HG03565 (cell line): Measurements from ENCODE around the gene SHB.

Source experiments
- ATAC-seq: cut with Tn5 transposase; IDR thresholded peaks from one replicate; pipeline ENCODE4 v1.9.1; 2021; ENCODE audit warnings: mild to moderate bottlenecking, moderate library complexity; ENCODE audit not compliant: unreplicated experiment

The SHB gene

GRCh38 chr9:38088006-38088925, 19.2 kb upstream of the SHB start:
- no peak for ATAC-seq

DNA sequence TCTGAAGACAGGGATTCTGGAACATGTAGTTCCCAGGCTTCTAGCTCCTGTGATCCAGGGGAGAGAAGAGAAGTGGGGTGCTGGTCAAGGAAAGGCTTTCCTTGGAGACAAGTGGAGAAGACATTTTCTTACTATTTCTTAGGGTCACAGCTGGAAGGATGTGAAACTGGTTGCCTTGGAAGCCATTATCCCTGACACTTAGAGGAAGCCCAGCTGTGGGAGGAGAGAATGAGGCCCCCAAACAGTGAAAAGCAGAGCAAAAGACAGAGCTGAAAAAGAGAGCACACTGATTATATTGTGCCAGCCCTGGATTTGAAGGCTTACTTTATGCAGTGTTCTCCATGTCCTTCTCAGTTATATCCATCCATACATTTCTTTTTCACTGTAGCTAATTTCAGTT, 17.5 kb upstream of the SHB start:
- ATAC-seq: no peak

DNA sequence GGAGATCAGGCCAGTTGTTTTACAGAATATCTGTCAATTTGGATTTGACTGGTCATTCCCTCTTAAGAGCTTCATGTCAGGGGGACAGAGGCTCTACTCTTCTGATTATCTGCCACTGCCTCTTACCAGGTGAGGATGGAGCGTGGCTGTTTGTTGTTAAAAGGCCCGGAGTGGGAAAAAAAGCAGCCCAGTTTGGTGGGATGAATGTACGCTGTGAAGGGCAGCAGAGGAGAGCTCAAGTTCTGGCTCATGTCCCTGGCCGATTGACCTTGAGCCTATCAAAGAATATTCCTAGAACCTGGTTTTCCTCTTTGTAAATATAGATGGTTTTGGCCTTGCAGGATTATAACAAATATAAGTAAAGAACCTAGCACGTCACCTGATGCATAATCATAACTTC, 16.3 kb upstream of the SHB start:
- no peak for ATAC-seq

- no peak for ATAC-seq
Observed at GRCh38 chr9:38084556-38084880, 15.5 kb upstream of the SHB start.

- ATAC-seq: no peak
Observed at GRCh38 chr9:38083858-38084555, 15.0 kb upstream of the SHB start.

DNA sequence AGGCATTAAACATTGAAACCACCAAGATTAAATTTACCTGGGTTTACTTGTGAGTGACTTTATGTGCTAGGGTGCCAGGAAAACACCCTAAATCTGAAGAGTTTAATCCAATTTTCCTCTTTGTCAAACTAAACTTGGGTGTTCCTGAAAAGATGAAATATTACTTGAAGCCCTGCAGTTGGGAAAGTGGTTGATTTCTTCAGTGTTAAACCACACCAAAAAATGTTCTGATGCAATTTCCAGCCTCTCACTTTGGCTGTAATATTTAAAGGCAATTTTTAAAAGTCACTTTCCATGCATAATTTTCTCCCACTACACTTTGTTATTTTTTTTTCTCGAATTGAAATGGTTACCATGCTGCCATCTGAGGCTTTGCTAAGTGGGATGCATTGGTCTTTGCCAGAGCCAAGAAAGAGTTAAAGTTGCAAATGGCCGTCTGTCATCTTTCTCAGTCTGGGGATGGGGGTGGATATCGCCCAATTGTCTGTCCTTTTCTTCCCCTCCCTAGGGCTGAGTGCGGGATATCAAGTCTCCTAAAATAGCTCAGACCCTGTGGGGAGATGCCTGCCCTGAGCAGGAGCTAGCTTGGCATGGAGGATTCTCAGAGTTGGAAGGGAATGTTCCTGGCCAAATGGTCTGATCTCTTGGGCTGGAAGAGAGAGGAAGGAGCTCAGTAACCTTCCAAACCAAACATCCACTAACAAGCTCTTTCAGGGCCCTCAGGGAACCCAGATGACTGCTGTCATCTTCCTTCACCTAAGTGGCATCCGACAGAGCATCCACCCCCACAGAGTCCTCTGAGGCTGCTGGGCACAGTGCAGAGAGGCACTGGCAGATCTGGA, 13.6 kb upstream of the SHB start:
- ATAC-seq: no peak

DNA sequence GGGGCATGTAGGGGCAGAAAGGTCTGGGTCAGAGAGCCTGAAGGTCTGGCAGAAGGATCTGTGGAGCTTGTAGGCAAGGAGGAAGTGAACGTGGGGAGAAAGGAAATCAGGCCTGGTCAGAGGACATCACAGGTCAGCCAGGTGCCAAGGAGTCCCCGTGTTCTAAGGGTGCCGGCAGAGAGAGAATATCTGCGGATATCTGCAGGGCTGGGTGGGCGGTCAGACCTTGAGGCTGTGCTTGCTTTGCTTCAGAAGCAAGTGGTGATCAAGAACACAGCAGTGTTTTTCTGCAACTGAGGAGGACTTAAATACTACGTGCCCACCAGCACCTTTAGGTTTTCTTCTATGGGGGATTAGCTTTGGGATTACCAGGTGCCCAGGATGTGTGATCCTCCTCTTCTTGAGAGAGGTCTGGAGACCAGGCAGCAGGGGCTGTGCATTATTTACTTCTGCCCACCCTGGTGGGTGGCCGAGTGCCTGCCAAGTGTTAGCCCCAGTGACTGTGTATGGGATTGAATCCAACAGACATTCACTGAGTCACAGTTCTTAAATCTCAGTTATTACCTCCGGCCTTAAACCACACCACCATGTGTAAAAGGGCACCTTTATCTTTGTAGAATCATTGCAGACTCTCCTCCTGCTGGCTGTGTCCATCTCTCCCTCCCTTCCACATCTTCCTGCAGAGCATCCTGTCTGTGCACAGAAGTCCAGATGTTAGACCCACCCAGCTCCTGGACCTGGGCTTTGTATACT, 12.5 kb upstream of the SHB start:
- no peak for ATAC-seq

GRCh38 chr9:38079461-38080031, 10.5 kb upstream of the SHB start:
- ATAC-seq: no peak

- ATAC-seq: no peak
Observed at GRCh38 chr9:38075272-38075671, 6.2 kb upstream of the SHB start.

DNA sequence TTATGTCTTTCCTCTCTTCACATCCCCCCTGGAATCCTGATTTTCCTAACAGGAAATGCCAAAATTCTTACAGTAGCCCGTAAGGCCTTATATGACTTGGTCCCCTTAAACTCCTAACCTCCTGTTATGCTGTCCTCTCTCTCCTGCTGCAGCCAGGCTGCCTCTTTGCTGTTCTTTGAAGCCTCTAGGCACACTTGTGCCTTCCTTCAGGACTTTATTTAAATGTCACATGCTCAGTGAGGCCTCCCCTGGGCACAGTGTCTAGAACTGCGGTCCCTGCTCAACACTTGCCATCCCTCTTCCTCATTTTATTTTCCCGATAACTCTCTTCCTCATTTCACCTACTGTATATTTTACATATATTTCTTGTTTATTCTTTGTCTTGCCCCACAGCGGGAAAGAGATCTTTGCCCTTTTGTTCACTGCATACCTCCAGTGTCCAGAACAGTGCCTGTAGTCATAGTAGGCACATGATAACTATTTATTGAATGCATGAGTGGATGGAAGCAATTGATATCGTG, 5.5 kb upstream of the SHB start:
- ATAC-seq: no peak

DNA sequence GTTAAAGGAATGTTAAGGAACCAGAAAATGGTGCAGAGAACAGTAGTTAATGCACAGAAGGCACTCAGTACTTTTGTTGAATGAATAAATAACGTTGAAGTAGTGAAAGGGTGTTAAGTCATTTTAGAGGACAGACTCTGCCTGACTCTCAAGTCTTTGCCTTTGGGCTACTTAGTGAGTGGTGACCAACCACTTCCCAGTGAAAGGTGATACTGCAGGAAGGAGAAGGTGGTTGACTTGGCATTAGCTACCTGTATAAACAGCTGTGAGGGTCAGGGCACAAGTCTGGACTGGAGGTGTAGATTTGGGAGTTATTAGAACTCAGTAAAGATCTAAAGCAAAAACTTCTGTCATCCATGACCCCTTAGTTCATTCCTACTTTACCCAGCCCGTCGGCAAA, 4.9 kb upstream of the SHB start:
- no peak for ATAC-seq

DNA sequence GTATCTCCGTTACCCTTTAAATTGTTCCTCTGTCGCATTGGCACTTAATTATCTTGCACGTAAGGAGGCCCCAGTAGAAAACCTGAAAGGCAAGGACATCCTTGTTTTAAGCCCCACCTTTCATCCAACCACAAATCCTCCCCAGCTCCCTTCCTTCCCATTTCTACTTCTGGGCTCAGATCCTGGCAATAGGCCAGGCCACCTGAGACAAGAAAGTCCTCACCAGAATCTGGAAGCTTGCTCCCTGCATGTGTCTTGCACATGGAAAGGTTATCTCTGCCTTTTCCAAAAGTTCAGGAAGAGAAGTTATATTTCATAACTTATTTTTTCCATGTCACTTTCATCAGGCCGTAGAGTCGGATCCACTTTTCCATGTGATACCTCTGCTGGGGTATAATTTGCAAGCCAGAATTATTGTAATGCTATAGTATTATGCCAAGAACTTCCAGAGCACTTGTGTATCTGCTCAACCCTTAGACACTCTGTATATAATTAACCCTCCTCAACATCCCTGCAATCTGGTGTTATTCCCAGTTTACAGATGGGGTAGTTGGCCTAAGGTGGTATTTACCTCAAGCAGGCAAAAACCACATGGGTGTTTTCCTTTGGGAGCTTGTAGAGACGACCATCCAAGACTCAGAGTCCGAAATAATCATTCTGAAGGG, 2.6 kb upstream of the SHB start:
- no peak for ATAC-seq

DNA sequence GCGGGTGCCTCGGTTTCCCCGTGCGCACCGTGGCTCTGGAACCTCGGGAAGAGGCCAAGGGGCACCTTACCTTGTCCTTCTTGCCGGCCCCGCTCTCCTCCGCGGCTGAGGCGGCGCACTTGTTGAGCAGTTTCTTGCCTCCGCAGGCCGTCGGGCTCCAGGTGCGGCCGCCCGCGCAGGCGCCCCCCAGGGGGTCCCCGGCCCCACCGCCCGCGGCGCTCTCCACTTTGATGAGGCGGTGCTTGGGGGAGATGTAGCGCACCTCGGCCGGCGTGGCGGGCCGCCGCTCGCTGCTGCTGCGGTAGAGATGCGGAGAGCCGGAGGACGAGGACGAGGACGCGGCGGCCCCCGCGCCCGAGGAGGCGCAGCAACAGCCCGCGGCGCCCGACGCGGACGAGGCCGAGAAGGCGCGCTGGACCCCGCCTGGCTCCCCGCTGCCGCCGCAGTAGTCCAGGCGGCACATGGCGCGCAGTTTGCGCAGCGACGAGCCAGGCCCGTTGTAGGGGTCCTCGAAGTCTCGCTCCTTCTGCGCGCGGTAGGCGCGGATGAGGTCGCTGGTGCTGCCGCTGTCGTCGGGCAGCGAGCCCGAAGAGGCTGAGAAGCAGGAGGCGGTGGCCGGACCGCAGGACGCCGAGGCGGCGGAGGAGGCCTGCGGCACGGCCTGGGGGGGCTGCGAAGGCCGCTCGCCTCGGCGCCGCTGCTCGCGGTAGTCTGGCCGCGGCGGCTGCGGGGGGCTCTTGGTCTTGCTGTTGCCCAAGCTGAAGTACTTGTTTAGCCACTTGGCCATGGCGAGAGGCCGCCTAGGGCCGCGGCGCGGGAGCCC, 957 bp downstream of the SHB start:
- no peak for ATAC-seq

- ATAC-seq: no peak
Observed at GRCh38 chr9:38066914-38067858, 1.8 kb downstream of the SHB start.

DNA sequence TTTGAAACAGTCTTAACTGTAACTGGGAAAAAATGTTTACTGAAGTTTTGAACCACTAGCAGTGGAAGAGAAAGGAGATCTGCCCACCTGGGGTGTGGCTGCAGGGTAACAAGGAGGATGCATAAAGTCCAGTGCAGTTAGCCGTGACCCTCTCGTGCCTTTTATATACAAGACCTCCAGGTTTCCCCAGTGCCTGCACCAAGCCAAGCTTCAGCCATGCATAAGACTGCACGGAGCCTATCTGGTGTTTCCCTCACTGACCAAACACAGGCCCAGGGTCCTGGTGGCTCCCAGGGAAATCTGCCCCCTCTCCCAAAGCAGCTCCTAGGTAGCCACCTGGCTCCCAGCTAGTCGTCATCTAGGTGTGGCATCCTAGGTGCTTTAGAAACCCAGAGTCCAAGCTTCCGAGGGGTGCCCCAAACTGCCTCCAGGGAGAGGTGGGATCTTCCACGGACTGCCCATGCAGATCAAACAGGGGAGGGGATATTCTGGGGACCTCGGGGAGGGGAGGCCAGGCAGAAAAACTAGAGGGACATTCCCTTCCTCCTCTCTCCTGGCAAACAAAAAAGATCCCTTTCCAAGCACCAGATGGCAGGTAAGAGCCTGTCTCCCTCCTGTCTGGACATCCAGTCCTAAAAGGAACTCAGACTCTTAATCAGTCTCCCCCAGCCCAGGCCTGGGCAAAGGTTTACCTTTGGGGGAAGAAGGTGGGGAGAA, 2.7 kb downstream of the SHB start:
- no peak for ATAC-seq

- ATAC-seq: peak; percentile 37
Observed at GRCh38 chr9:38065369-38066075, 3.5 kb downstream of the SHB start.
